MM.1S (cell line): ENCODE data around the gene ADCY5.

Source experiments
- DNase-seq: peaks from one replicate; pipeline ENCODE4 v3.0.0-alpha.2; 2015
- H2AFZ ChIP-seq: fragments of 300-600 bp; sonication (generic); 2 replicates; pipeline ENCODE4 v1.6.0; 2016; ENCODE audit warnings: antibody characterized with exemption, low read length
- H3F3A ChIP-seq: fragments of 300-600 bp; sonication (generic); 2 replicates; pipeline ENCODE4 v1.6.1; 2016; ENCODE audit warnings: mild to moderate bottlenecking, antibody characterized with exemption, low read length, moderate library complexity, mixed read lengths; ENCODE audit not compliant: insufficient read depth
- H3K27ac ChIP-seq: fragments of 300-600 bp; sonication (generic); 2 replicates; pipeline ENCODE4 v1.5.1; 2016; ENCODE audit warnings: mild to moderate bottlenecking, low read length
- H3K27me3 ChIP-seq: fragments of 300-600 bp; sonication (generic); replicated peaks from 2 replicates; pipeline ENCODE4 v1.6.0; 2016; ENCODE audit warnings: low read length; ENCODE audit not compliant: insufficient read depth
- H3K36me3 ChIP-seq: fragments of 300-600 bp; sonication (generic); replicated peaks from 2 replicates; pipeline ENCODE4 v1.6.1; 2016; ENCODE audit warnings: mild to moderate bottlenecking, low read length, mixed read lengths; ENCODE audit not compliant: insufficient read depth
- H3K4me1 ChIP-seq: fragments of 300-600 bp; sonication (generic); 2 replicates; pipeline ENCODE4 v1.6.1; 2016; ENCODE audit warnings: low read length, mixed read lengths
- H3K4me2 ChIP-seq: fragments of 300-600 bp; sonication (generic); 2 replicates; pipeline ENCODE4 v1.6.0; 2016; ENCODE audit warnings: low read depth, low read length
- H3K4me3 ChIP-seq: fragments of 300-600 bp; sonication (generic); 2 replicates; pipeline ENCODE4 v1.5.1; 2016; ENCODE audit warnings: low read length, mixed read lengths
- H3K79me2 ChIP-seq: fragments of 300-600 bp; sonication (generic); 2 replicates; pipeline ENCODE4 v1.6.1; 2016; ENCODE audit warnings: mixed run types, low read length, mixed read lengths
- H3K9ac ChIP-seq: fragments of 300-600 bp; sonication (generic); 2 replicates; pipeline ENCODE4 v1.6.1; 2016; ENCODE audit warnings: low read length, mixed read lengths
- H3K9me2 ChIP-seq: fragments of 300-600 bp; sonication (generic); replicated peaks from 2 replicates; pipeline ENCODE4 v1.6.1; 2016; ENCODE audit warnings: mild to moderate bottlenecking, low read length, mixed read lengths; ENCODE audit not compliant: insufficient read depth
- H3K9me3 ChIP-seq: fragments of 300-600 bp; sonication (generic); replicated peaks from 2 replicates; pipeline ENCODE4 v1.6.1; 2016; ENCODE audit warnings: mild to moderate bottlenecking, low read length, mixed read lengths; ENCODE audit not compliant: insufficient read depth
- H4K20me1 ChIP-seq: fragments of 300-600 bp; sonication (generic); 2 replicates; pipeline ENCODE4 v1.6.1; 2016; ENCODE audit warnings: mild to moderate bottlenecking, low read length, moderate library complexity, mixed read lengths; ENCODE audit not compliant: insufficient read depth
- EZH2 ChIP-seq: fragments of 300-600 bp; sonication (generic); optimal IDR thresholded peaks from 2 replicates; pipeline ENCODE3; 2017; ENCODE audit warnings: low read depth, mild to moderate bottlenecking, antibody characterized with exemption, low read length, mixed read lengths
- EZH2phosphoT487 ChIP-seq: fragments of 300-600 bp; sonication (generic); IDR thresholded peaks from 2 replicates; pipeline ENCODE4 v1.6.1; 2018; ENCODE audit warnings: antibody characterized with exemption, low read length
- TF ChIP-seq, protein P1 (sequence below): fragments of 300-600 bp; sonication (generic); IDR thresholded peaks from 2 replicates; pipeline ENCODE4 v1.5.1; 2016; ENCODE audit warnings: antibody characterized with exemption, low read length, mixed read lengths

ADCY5 gene

DNA sequence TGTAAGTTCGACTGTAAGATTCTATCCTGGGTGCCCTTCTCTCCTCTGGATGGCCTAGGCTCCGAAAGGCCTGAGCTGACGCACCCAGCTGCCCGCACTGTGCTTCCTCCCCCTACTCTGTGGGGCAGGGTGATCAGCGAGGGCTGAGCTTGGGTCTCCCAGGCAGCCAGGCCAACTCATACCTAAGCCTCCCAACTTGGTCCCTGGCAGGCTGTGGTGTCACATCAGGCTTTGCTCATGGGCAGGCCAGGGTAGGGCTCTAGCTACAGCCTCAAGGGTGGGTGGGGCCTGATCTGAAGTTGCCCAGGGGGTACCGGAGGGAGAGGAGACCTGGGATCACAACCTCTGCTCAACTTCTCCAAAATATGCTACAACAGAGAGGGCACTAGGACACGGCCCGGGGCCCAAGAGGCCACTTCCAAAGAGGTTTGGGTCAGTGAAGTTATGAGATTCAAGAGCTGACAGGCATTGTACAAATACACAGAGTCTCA is 123.1 kb downstream of the ADCY5 start:
- Histone ChIP-seq H3K36me3 (no peaks in the 10 kb centered on the region), H3K4me1 (no peaks in the 10 kb centered on the region), H2AFZ (no peak overlapping the region), H4K20me1 (no peaks in the 10 kb centered on the region), H3K9ac (no peak overlapping the region), H3K79me2 (no peaks in the 10 kb centered on the region), H3K9me3 (no peaks in the 10 kb centered on the region), H3K27ac (no peak overlapping the region), H3K4me3 (no peak overlapping the region), H3K9me2 (no peaks in the 10 kb centered on the region), H3K4me2 (no peak overlapping the region), H3K27me3 (0 out of 2 replicates have a peak, but pooled peaks cover 4% of the 10 kb centered on the region), H3F3A (no peaks in the 10 kb centered on the region)
- DNase-seq: no peak
- TF ChIP-seq EZH2 (no peak), EZH2phosphoT487 (no peak)
- TF ChIP-seq, protein P1, sequence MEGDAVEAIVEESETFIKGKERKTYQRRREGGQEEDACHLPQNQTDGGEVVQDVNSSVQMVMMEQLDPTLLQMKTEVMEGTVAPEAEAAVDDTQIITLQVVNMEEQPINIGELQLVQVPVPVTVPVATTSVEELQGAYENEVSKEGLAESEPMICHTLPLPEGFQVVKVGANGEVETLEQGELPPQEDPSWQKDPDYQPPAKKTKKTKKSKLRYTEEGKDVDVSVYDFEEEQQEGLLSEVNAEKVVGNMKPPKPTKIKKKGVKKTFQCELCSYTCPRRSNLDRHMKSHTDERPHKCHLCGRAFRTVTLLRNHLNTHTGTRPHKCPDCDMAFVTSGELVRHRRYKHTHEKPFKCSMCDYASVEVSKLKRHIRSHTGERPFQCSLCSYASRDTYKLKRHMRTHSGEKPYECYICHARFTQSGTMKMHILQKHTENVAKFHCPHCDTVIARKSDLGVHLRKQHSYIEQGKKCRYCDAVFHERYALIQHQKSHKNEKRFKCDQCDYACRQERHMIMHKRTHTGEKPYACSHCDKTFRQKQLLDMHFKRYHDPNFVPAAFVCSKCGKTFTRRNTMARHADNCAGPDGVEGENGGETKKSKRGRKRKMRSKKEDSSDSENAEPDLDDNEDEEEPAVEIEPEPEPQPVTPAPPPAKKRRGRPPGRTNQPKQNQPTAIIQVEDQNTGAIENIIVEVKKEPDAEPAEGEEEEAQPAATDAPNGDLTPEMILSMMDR: no peak

DNA sequence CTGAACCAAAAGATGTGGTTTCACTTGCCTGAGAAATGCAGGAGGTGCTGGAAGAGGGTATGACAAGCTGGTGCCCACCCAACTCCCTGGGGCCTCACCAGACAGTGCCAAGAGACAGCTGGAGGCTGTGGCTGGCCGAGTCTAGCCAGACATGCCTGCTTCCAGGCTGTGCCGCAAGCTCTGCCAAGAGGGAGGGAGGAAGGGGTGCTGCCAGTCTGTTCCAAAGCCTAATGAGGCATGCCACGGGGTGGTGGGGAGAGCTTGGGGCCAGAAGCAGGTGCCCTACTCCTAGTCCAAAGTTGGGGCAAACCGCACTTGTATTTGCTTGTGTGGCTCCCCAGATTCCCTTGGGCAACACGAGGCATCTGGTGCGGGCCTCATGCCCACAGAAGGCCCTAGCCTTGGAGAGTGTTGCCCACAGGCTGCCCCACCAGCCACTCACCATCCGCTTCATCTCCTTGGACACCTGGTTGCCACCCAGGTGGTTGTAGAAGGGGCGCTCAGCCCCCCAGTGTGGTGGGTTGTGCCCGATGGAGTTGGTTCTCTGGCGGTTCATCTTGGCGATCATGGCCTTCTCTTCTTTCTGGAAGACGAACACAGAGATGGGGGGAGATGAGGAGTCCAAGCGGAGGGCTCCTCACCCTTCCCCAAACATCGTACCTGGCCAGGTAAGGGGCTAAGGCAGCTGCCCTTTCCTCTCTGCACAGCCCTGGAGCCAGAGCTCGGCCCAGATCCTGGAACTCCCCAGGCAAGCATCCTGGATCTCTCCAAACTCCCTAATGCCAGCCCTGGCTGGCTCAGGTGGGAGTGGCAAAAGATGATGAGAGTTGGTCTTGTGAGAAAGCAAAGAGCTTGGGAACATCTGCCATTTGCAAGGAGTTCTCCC is 123.8 kb downstream of the ADCY5 start:
- H3K27ac ChIP-seq: no peak overlapping the region
- TF ChIP-seq EZH2phosphoT487: no peak
- H3K9me3 ChIP-seq: no peaks in the 10 kb centered on the region
- no peak overlapping the region for H3K4me2 ChIP-seq
- H3K9ac ChIP-seq: no peak overlapping the region
- no peaks in the 10 kb centered on the region for H3F3A ChIP-seq
- no peak overlapping the region for H3K4me3 ChIP-seq
- H3K9me2 ChIP-seq: no peaks in the 10 kb centered on the region
- H4K20me1 ChIP-seq: no peaks in the 10 kb centered on the region
- H3K27me3 ChIP-seq: peaks cover 10% of the 10 kb centered on the region; the same call in 1 of the 2 replicates
- DNase-seq: no peak
- H3K36me3 ChIP-seq: no peaks in the 10 kb centered on the region
- no peak overlapping the region for H2AFZ ChIP-seq
- H3K79me2 ChIP-seq: no peaks in the 10 kb centered on the region
- H3K4me1 ChIP-seq: no peaks in the 10 kb centered on the region

DNA sequence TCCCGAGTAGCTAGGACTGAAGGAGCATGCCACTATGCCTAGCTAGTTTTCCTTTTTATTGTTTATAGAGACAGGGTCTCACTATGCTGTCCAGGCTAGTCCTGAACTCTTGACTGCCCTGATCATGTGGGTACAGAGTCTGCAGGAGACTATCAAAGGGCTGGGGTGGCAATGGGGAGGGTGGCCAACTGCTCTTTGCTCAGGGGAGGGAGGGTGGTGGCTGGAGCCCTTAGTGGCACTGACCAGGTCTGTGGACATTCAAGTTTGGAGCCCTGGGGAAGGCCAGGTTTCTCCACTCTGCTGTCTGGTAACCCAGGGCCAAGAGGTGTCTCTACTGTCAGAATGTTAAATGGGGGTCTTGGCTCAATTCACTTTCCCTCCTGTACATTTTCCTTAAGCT is 125.1 kb downstream of the ADCY5 start:
- Histone ChIP-seq H3K4me1 (no peaks in the 10 kb centered on the region), H3K4me2 (no peak overlapping the region), H3K4me3 (no peak overlapping the region), H2AFZ (no peak overlapping the region), H3K36me3 (no peaks in the 10 kb centered on the region), H3K27ac (no peak overlapping the region), H3K9me2 (no peaks in the 10 kb centered on the region), H3K27me3 (peaks cover 10% of the 10 kb centered on the region; the same call in 1 of the 2 replicates), H3F3A (no peaks in the 10 kb centered on the region), H3K9me3 (no peaks in the 10 kb centered on the region), H4K20me1 (no peaks in the 10 kb centered on the region), H3K9ac (no peak overlapping the region), H3K79me2 (no peaks in the 10 kb centered on the region)
- no peak for DNase-seq
- TF ChIP-seq EZH2phosphoT487: no peak
- TF ChIP-seq EZH2: no peak
- TF ChIP-seq, protein P1: no peak

DNA sequence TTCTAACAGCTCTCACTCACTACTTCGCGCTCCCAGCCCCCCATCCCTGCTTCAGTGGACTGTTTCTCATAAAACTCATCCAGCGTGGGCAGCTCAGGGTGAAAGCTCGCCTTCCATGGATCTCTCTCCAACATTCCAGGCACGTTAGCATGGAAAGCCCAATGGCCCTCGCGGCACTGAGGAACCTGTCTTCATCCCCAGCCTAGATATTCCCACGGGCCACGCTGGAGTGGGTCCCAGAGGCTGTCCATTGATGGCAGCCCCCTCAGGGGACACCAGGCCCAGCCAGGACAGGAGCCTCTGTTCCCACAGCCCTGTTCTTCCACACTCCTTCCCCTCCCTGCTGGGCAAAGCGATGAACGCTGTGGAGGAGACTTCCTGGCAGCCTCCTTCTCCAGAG is 126.0 kb downstream of the ADCY5 start:
- TF ChIP-seq EZH2phosphoT487: no peak
- TF ChIP-seq EZH2: no peak
- TF ChIP-seq, protein P1: no peak
- H3K9me2 ChIP-seq: no peaks in the 10 kb centered on the region
- H3K4me3 ChIP-seq: no peak overlapping the region
- H4K20me1 ChIP-seq: no peaks in the 10 kb centered on the region
- H3K9ac ChIP-seq: no peak overlapping the region
- H3K79me2 ChIP-seq: no peaks in the 10 kb centered on the region
- no peaks in the 10 kb centered on the region for H3K4me1 ChIP-seq
- no peak for DNase-seq
- no peak overlapping the region for H3K27ac ChIP-seq
- H3K4me2 ChIP-seq: no peak overlapping the region
- no peak overlapping the region for H2AFZ ChIP-seq
- no peaks in the 10 kb centered on the region for H3F3A ChIP-seq
- H3K27me3 ChIP-seq: peaks cover 10% of the 10 kb centered on the region; the same call in 1 of the 2 replicates
- no peaks in the 10 kb centered on the region for H3K9me3 ChIP-seq
- H3K36me3 ChIP-seq: no peaks in the 10 kb centered on the region
